Suprapubic skin (tissue), 4 donors: ENCODE data around the gene PAQR5.

Experiments
- EP300 ChIP-seq: sonication (generic); formaldehyde crosslinking; IDR thresholded peaks from one replicate; pipeline ENCODE4 v1.6.1; 2017; ENCODE audit warnings: antibody characterized with exemption
- POLR2AphosphoS5 ChIP-seq, 3 donors: sonication (generic); formaldehyde crosslinking; IDR thresholded peaks; one replicate each; pipeline ENCODE4 v1.6.1; 2017; ENCODE audit warnings: antibody characterized with exemption in 3 of 3
- TF ChIP-seq, protein P1 (sequence below), 2 donors: fragments of 200-600 bp in 1 of 2; fragments of 450-650 bp in 1 of 2; sonication (generic) in 1 of 2; IDR thresholded peaks; one replicate each; pipeline ENCODE4 v1.5.1; 2016 to 2019; ENCODE audit warnings: antibody characterized with exemption in 2 of 2, mild to moderate bottlenecking in 1 of 2, moderate library complexity in 1 of 2

DNA sequence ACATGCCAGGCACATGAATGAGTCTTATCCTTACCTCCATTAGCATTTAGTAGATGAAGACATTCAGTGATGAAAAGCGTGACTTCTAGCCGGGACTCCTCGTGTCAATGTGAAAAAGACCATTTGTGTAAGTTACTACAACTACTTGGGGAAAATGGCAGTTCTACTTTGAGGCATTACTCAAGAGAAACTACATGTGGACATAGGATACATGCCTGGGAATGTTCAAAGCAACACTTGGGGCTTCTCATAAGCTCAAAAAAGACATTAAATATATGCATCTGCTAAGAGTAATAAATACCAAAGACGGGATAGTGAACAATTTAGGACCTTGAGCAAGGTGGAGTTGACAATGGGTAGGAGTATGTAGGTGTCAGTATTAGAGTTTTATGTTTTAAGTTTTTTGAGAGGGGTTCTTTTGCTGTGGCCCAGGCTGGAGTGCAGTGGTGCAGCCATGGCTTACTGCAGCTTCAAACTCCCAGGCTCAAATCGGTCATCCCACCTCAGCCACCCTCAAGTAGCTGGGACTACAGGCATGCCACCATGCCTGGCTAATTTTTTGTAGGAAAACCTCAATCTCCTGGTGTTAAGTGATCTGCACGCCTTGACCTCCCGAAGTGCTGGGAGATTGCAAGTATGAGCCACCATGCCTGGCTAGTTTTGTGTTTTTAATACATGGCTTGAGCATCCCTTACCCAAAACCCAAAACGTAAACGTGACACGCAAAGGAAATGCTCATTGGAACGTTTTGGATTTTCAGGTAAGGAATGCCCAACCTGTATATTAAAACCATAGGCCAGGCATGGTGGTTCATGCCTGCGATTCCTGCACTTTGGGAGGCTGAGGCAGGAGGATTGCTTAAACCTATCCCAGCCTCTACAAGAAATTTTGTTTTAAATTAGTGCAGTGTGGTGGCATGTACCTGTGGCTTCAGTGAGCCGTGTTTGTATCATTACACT, 157.8 kb downstream of the PAQR5 start:
- TF ChIP-seq POLR2AphosphoS5 (IDR thresholded peaks at IDR 0.05) (no peak), EP300 (no peak)
- TF ChIP-seq, protein P1, sequence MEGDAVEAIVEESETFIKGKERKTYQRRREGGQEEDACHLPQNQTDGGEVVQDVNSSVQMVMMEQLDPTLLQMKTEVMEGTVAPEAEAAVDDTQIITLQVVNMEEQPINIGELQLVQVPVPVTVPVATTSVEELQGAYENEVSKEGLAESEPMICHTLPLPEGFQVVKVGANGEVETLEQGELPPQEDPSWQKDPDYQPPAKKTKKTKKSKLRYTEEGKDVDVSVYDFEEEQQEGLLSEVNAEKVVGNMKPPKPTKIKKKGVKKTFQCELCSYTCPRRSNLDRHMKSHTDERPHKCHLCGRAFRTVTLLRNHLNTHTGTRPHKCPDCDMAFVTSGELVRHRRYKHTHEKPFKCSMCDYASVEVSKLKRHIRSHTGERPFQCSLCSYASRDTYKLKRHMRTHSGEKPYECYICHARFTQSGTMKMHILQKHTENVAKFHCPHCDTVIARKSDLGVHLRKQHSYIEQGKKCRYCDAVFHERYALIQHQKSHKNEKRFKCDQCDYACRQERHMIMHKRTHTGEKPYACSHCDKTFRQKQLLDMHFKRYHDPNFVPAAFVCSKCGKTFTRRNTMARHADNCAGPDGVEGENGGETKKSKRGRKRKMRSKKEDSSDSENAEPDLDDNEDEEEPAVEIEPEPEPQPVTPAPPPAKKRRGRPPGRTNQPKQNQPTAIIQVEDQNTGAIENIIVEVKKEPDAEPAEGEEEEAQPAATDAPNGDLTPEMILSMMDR (IDR thresholded peaks at IDR 0.05), result no peak
